Erythroblast (primary cell): ENCODE data around the gene RESF1.
A peak's percentile ranks its signal among the peaks of the same experiment; 100 is the strongest.

ENCODE experiments used
- GATA1 ChIP-seq: IDR thresholded peaks from 2 replicates; pipeline ENCODE4 v1.6.1; 2011; ENCODE audit warnings: low read depth, mild to moderate bottlenecking, control low read depth, low read length, moderate library complexity
- POLR2A ChIP-seq: IDR thresholded peaks from 2 replicates; pipeline ENCODE4 v1.6.1; 2011; ENCODE audit warnings: mild to moderate bottlenecking, low read length

- TF ChIP-seq POLR2A (no peak), GATA1 (peak; percentile 98)
Observed at GRCh38 chr12:32005496-32006125, 46.4 kb downstream of the RESF1 start.
